AG10803 (cell line): ENCODE results near the gene NUDCD2.

Experiments
- DNase-seq: peaks from one replicate; pipeline ENCODE4 v3.0.0; 2010; ENCODE audit warnings: low read depth
- H3K4me3 ChIP-seq: 2 replicates; pipeline ENCODE4 v1.5.1; 2011; ENCODE audit warnings: mild to moderate bottlenecking, low read length, control low read depth
- TF ChIP-seq, protein P1 (sequence below): conservative IDR thresholded peaks from 2 replicates; pipeline ENCODE4 v1.5.1; 2011; ENCODE audit warnings: mild to moderate bottlenecking, low read length, control low read depth, inconsistent platforms

NUDCD2 gene

DNA sequence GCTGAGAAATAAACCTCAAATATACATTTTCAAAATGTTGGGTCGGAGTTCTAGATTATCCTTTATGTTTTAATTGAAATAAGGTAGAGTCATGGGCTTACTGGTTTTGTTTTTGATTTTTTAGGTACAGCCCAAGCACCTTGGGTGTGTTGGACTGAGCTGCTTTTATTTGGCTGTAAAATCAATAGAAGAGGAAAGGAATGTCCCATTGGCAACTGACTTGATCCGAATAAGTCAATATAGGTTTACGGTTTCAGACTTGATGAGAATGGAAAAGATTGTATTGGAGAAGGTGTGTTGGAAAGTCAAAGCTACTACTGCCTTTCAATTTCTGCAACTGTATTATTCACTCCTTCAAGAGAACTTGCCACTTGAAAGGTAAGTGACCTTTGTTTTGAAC, 18.9 kb downstream of the NUDCD2 start:
- TF ChIP-seq, protein P1, sequence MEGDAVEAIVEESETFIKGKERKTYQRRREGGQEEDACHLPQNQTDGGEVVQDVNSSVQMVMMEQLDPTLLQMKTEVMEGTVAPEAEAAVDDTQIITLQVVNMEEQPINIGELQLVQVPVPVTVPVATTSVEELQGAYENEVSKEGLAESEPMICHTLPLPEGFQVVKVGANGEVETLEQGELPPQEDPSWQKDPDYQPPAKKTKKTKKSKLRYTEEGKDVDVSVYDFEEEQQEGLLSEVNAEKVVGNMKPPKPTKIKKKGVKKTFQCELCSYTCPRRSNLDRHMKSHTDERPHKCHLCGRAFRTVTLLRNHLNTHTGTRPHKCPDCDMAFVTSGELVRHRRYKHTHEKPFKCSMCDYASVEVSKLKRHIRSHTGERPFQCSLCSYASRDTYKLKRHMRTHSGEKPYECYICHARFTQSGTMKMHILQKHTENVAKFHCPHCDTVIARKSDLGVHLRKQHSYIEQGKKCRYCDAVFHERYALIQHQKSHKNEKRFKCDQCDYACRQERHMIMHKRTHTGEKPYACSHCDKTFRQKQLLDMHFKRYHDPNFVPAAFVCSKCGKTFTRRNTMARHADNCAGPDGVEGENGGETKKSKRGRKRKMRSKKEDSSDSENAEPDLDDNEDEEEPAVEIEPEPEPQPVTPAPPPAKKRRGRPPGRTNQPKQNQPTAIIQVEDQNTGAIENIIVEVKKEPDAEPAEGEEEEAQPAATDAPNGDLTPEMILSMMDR, result no peak
- DNase-seq, result no peak
- H3K4me3 ChIP-seq, result no peak overlapping the region

DNA sequence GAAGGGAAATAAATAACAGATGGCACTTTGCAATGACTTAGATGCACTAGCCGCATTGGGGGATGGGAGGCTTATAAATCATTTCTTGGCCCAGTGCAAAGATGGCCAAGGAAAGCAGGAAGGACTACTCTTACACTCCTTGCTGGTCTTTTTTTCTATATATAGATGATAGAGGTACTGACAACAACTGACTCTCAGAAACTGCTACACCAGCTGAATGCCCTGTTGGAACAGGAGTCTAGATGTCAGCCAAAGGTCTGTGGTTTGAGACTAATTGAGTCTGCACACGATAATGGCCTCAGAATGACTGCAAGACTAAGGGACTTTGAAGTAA, 20.8 kb downstream of the NUDCD2 start:
- TF ChIP-seq, protein P1, result no peak
- DNase-seq, result peak; percentile 40
- H3K4me3 ChIP-seq, result peak overlapping the region; percentile 41

DNA sequence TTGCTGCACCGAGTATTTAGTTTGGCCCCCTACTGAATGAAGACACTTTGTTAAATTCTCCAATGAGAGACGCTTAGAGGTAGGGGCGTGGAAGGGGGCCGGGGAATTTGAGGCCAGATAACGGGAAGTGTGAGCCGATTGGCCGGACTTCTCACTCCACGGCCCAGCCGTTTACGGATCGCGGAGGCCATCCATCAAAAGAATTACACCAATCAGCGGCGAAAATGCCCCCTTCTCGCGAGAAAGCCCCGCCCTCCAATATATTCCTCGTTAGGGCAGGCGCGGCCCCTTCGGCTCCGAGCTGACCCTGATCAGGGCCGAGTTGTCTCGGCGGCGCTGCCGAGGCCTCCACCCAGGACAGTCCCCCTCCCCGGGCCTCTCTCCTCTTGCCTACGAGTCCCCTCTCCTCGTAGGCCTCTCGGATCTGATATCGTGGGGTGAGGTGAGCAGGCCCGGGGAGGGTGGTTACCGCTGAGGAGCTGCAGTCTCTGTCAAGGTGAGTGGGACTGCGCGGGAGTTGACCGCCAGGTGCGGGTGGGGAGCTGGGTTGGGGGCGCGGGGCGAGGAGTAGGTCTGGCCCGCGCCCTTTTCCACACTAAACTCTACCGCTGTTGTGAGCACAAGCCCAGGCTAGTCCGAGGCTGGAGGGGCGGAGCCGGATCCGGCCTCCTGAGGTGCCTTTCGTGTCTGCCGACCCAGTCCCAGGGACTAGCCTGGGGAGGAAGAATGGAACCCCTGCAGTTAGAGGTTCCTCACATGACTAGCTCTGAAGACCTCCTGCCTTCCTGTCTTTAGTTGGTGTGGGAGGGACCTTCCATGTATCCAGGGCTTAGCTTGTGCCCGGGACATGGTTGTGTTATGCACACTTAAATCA, 22.4 kb downstream of the NUDCD2 start, which contains the start of gene CCNG1:
TSS of gene CCNG1 (plus strand) at position 287 of the 874 bp plus-strand sequence. CDS start 1,662 bp downstream, outside the sequence.
- peak within 1 kb of the TSS; percentile 81 for H3K4me3 ChIP-seq
- DNase-seq, result peak; percentile 95
- TF ChIP-seq, protein P1, result no peak

DNA sequence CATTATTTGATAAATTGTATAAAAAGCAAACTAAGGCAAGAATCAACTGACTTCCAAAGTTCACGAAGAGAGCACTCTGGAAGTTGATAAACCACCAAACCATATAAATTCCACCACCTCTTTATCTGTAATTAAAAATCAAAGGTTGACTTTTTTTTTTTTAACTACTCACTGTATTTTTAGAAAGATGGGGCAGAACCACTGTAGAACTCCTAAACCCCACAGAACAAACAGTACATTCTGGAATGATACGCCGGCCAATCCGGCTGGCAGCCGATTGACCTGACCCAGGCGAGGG, 22.9 kb downstream of the NUDCD2 start:
- peak overlapping the region; percentile 50 for H3K4me3 ChIP-seq
- no peak for DNase-seq
- TF ChIP-seq, protein P1, result no peak

DNA sequence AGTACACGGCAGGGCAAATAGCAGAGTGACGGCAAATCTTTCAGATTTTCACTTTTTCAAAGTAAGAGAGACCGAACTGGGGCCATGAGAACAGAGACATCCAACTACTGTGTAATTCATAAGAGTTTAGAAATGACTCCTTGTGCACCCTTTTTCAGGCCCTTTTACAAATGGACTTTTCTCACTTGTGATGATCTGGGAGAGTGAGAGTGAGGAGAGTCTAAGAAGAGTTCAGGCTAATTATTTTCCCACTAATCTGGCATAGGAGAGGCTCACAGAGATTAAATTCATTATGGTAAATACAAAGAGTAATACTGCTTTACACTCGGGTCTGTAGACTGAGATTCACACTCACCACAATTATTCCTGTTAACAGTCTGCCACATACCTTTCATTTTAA, 23.4 kb downstream of the NUDCD2 start:
- TF ChIP-seq, protein P1, result no peak
- no peak overlapping the region for H3K4me3 ChIP-seq
- no peak for DNase-seq

DNA sequence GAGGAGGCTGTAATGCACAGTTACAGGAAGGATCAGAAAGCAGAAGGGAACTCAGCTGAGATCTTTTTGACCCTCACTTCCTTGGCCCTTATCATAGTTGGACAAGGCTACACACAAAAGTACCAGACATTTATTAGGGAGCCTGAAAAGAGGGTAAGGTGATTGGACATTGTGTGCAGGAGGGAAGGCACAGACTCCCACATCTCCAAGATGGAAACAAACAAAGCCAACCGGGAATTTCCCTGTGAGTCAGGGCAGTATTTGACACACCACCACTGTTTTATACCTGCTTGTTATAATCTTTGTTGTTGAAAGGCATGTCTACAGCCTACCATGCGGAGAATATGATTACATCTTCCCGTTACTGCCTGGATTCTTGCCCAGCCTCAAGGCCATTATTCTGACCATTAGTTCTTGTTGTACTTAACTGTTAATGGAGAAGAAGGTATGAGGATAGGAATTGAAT, 25.5 kb downstream of the NUDCD2 start:
- no peak for DNase-seq

More for the DNA sequence above, 25.5 kb downstream of the NUDCD2 start:
- TF ChIP-seq, protein P1, result no peak
- H3K4me3 ChIP-seq, result no peak overlapping the region
